ENCODE data around the gene FHIT.
"Not testable (repeated sequence)": the region's sequence is repeated elsewhere in the genome, so short reads cannot be mapped to it uniquely, and the experiment has no call there.

FHIT gene

GRCh38 chr3:59839283-59839682, 1412.0 kb downstream of the FHIT start:
- no peak for DNase-seq

DNA sequence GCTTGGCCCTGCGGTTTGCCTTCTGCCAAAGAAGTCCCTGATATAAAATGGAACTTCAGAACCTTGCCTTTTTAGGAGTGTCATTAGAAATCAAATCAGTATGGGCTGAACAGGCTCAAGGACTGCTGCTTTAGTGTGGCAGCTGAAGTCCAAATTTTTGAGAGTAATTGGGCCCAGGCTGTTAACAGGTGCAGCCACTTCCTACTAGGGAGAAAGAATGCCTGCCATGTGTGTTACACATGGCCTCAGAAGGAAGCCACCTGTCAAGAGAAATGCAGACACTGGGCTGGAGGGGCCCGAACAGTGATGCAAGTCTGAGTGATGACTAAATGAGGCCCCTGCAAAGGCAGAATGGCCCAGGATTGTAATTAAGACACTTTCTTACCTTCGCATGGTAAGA, 1414.7 kb downstream of the FHIT start:
- no peak for DNase-seq

DNA sequence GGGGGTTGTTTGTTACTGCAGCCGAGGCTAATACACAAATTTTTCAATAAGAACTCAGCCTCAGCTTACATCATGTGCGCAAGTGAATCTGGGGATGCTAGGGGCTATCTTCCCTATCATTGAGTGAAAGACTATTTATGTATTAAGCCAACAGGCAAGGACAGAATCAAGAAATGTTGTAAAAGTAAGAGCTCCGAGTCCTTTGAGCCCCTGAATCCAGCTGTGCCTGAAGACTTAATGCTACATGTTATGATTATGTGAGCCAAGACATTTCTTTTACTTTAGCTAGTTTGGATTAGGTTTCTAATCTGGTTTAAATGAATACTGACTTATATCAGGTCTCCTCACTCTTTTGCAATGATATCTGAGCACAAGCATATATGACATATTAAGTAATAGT, 1418.5 kb downstream of the FHIT start:
- DNase-seq: no peak

- no peak for DNase-seq
Observed at GRCh38 chr3:59832241-59832640, 1419.0 kb downstream of the FHIT start.

DNA sequence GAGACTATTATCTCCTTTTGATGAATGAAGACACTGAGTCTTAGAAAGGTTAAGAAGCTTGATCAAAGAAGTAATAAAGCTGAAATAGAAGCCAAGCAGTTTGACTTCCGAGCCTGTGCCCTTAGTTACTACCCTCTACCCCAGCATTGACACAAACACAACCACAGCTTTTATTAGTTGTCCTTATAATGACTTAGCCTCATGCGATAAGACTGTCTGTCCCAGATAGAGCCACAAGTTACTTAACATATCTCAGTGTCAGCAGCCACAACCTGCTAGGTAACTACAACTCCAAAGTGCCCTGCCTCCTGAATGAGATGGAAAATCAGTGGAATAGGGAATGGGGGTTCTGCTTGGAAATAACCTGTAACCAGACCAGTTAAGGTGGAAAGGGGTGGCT, 1419.9 kb downstream of the FHIT start:
- no peak for DNase-seq

DNA sequence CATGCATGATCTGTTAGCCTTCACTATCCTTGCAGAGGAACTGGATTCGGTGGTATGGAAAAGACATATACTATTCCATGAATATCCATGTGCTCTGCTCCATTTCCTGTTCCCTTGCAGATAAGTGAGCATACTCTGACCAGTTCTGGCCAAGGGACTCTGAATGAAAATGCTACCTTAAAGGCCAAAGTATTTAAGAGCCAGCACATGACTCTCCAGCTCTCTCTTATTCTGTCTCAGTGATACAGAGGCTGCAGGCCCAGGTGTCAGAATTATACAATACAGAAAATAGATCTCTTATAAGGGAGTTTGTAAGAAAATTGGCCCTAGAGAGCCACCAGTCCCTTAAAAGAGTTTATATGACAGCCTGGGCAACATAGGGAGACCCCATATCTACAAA, 1421.7 kb downstream of the FHIT start:
- no peak for DNase-seq

DNA sequence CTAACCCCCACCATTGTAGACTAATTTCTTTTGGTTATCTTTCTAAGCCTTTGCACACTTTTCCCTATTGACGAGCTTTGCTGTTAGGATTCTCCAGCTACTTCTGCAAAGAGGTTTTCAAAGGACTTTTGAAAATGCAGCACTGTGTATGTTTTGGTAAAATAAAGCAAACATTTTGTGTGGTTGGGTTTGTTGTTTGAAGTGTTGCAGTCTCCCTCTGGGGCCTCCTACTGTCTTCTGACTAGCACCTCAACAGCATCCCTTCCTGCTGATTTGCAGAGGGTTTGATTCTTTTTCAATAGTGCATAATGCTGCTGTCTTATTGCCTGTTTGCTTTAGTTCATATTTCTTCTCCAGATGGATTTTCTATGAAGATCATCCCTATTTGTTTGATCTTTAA, 1426.4 kb downstream of the FHIT start:
- no peak for DNase-seq

DNA sequence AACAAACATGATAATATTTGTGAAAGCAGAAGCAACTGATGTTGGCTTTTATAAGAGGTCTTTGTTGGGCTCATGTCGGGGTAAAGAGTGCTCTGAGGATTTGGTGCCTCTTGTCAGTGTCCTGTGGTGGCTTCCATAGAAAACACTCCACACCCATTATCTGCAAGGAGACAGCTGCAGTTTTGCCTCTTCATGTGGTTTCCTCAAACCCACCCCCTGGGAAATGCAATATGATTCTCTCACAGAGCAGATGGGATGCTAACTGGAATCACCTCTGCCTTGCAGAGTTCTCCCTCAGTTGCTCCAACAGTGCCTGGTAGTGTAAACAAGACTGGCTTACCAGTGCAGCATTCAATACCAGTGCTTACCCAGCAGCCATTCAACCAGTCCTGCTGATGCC, 1430.0 kb downstream of the FHIT start:
- DNase-seq: no peak

DNA sequence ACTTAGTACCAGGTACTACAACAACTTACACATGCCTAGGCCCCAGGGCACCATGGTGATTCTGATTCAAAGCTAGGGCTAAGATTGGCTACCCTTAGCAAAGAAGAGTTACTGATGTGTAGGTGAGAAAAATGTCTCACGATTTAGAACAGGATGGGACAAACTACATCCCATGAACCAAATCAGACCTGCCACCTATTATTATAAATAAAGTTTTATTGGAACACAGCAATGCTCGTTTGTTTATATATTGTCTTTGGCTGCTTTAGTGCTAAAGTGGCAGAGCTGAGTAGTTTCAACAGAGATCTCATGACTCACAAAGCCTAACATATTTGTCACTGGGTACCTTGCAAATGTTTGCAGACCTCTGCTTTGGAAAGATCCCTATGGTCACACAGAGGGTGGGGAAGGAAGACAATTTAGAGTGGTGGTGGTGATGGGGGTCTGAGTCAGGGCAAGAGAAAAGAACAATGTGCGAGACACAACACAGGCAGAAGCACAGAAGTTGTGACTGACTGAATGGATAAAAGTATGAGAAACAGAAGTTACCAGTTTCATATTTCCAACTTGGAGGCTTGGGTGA, 1430.8 kb downstream of the FHIT start:
- DNase-seq: no peak

DNA sequence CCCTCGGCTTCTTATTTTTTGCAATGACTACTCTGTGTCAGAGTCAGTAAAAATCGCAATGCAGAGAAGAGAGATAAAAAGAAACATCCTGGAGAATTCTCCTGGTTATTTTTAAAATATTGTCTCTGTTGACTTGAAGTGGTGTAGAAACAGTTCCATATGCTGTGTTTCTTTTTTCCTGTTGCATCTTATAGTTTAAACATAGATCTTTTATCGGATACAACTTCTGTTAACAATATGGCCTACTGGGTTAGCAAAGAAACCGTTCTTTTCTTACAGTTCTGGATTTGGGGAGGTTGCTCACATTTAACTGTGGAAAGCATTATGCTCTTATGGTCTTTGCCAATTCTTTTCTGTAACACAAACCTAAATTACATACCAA, 1432.3 kb downstream of the FHIT start:
- DNase-seq: no peak

GRCh38 chr3:59818033-59818918, 1433.0 kb downstream of the FHIT start:
- no peak for DNase-seq

GRCh38 chr3:59817511-59817910, 1433.7 kb downstream of the FHIT start:
- no peak for DNase-seq

- no peak for DNase-seq
Observed at GRCh38 chr3:59816312-59816711, 1434.9 kb downstream of the FHIT start.

DNA sequence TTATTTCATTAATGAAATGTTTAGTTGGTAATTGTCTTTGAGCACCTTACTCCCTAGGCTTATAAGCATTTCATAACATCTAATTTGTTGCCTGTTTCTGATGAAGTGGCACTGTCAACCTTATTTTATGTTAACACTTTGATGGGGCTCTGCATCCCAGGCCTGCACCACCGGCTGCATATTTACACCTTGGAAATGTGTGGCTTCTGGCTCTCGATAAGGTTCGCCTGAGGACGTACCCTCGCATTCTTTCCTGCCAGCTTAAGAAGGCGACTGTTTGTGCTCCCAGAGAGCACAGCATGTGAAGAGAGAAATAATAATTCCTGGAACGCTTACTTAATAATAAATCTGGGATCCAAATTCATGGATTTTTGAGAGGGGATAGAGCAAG, 1438.1 kb downstream of the FHIT start:
- no peak for DNase-seq

- no peak for DNase-seq
Observed at GRCh38 chr3:59812237-59813147, 1438.8 kb downstream of the FHIT start.

DNA sequence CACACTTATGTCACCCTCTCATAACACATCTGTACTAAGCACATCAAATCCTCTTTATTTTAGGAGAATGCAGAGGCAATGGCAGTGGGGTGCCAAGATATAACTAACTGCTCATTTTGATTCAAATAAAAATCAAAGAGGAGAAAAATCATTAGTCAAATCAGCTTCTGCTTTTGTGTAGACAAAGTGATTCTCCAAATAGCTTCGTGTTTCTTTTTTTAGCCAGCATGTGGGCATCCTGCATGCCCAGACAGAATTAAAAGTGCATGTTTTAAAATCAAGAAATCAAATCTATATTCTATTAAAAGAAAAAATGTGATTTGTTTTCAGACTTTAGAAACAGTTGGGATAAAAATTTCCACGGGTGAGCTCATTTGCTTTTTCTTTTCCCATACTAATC, 1440.1 kb downstream of the FHIT start:
- DNase-seq: no peak

DNA sequence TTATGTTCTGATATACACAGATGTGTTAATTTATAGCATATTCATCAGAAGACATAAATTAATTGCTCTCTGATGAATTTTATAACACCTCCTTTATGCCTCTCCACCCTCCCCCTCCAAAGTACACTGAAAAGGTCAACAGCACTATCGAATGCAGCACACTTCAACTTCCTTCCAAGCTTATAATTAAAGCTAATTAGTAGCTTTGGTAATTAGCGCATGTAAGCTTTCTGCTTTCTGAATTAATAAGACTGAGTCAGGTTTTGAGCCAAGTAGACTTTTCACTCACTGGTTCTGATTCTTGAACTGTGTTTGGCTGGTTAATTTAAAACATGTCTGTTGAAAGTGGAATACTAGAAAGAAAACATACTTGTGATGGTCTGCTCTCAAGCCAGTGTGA, 1440.6 kb downstream of the FHIT start:
- no peak for DNase-seq

GRCh38 chr3:59809710-59810444, 1441.4 kb downstream of the FHIT start:
- DNase-seq: no peak

DNA sequence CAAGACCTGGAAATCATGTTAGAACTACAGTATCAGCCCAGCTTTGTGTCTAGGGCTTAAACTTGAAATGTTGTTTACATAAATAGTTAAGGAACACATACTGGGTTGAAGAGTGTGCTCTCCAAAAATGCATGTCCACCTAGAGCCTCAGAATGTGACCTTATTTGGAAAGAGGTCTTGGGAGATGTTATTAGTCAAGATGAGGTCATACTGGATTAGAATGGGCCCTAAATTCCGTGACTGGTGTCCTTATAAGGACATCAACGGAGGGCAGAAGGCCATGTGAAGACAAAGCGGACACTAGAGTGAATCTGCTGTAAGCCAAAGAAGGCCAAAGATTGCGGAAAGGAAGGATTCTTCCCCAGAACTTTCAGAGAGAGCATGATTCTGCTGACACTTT, 1442.2 kb downstream of the FHIT start:
- DNase-seq: no peak

DNA sequence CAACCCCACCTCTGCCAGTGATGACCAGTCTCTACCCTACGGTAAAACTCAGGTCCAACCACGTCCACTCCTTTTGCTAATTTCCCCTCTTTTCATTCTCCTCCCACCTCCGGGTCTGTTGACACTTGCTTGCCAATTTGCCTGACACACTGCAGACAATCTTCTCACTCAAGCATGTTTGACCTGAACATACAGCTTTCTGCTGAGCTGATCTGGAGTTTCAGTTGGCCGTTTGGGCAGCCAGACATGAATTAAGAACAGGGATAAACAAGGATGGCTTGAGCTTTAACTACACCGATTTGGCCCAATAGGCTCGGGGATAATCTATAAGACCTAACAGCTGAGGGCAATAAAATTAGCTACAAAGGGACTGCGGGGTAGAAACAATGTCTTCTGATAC, 1442.8 kb downstream of the FHIT start:
- DNase-seq: no peak

- no peak for DNase-seq
Observed at GRCh38 chr3:59803268-59803667, 1448.0 kb downstream of the FHIT start.

DNA sequence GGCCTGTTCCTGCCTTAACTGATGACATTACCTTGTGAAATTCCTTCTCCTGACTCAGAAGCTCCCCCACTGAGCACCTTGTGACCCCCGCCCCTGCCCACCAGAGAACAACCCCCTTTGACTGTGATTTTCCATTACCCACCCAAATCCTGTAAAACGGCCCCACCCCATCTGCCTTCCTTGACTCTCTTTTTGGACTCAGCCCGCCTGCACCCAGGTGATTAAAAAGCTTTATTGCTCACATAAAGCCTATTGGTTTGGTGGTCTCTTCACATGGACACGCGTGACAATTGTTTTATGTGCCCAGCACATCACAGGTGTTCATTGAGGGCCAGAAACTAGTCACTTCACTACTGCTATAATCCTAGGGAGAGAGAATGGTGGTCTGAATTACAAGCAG, 1448.8 kb downstream of the FHIT start:
- not testable (repeated sequence) for DNase-seq

DNA sequence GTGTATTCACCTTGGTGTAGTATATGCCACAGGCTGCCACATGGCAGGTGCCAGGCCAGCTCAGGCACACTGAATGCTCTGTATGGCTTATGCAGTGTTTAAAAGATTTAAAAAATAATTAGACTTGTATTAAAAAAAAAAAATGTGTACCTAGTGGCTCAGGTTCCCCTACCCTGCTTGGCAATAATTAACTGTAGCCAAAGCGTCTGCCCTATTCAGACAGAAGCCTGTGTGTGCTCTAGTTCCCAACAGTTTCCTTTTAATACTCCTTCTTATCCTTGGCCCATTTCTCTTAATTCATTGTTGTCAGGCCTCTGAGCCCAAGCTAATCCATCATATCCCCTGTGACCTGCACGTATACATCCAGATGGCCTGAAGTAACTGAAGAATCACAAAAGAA, 1449.2 kb downstream of the FHIT start:
- DNase-seq: no peak
